ENCODE data around the gene PHETA1.
"Not testable (repeated sequence)": the region's sequence is repeated elsewhere in the genome, so short reads cannot be mapped to it uniquely, and the experiment has no call there.

The PHETA1 gene

DNA sequence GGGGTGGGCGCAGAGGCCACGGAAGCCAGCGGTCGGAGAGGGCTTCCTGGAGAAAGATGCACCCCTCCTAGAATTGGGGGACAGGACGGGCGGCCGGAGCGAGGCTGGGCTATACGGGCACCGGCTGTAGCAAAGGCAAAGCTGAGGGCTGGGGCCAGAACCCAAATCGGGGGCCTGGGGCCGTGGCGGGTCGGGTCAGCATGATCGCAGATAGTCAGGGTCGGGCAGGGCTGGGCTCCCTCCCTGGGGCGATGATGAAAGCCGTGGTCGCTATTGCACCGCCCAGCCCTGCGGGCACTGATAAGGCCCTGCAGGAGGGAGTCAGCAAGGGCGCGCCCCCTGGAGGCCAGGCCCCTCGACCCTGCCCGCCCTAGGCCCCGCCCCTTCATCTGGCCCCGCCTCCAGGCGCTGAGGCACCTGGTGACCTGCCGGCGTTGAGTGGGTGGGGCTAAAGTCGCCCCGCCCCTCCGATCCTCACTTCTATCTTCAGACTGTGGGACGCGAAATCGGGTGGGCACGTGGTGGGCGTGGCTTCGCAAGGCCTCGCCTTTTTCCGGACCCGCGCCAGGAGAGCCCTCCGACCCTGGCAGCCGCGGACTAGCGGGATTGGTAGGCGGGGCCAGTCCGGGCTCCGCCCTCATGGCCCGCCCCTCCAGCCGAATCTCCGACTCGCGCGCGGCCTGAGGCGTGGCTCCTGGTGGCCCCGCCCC lies 36.4 kb upstream of the PHETA1 start:
- peak; percentile 98 for DNase-seq

DNA sequence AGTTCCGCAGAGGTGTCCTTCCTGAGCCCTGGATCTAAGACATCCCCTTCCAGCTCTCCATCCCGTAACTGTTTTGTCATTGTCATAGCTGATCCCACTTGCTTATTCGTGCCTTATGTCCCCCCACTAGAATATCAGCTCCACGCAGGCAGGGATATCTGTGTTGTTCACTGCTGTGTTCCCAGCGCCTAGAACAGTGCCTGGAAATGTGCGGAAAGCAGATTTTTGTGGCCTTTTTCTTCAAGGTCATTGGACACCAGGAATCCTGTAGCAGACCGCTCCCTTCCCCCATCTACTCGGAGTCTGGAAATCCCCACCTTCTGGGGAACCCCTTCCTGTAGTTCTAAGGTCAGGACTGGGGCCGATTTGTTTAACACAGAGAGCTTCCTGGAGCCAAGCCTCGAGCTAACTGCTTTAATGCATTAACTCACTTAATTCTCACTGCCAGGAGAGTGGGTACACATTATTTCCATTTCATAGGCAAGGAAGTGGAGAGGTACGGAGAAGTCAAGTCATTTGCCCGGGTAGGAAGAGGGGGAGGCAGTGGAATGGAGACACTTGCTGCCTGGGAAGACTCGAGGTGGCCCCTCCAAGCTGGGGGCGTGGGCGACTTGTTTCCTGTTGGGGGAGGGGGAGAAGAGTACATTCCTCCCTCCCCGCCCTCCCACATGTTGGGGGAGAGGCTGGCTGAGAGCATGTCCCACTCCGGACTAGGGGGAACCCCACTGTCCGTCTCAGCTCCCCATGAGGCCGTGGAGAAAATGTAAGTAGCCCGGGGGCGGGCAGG lies 35.7 kb upstream of the PHETA1 start:
- no peak for DNase-seq

DNA sequence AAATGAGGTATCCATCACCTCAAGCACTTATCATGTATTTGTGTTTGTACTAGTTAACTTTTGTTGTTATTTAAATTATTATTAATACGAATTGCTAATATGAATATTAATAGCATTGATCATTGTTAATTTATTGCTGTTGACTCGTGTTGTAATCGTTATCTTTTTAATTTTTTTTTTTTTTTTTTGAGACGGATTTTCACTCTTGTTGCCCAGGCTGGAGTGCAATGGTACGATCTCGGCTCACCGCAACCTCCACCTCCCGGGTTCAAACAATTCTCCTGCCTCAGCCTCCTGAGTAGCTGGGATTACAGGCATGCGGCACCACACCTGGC lies 33.6 kb upstream of the PHETA1 start:
- DNase-seq = not testable (repeated sequence)

DNA sequence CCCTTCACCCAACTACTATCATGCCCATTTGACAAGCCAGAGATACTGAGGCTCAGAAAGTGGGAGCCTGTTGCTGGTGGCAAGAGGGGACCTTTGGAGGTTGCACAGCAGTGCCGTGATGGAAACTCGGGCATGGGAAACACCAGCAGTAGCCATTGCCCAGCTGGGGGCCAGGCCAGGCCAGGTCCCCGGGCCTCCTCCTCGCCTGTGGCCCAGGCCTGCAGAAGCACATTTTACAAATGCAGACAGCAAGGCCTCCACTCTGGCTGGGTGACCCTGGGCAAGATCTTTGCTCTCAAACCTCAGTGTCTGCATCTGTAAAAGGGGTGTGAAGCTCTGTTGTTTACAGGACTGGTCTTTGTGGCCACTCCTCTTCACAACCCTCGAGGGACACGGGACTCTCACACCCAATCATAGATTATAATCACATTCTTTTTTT lies 32.3 kb upstream of the PHETA1 start:
- no peak for DNase-seq

DNA sequence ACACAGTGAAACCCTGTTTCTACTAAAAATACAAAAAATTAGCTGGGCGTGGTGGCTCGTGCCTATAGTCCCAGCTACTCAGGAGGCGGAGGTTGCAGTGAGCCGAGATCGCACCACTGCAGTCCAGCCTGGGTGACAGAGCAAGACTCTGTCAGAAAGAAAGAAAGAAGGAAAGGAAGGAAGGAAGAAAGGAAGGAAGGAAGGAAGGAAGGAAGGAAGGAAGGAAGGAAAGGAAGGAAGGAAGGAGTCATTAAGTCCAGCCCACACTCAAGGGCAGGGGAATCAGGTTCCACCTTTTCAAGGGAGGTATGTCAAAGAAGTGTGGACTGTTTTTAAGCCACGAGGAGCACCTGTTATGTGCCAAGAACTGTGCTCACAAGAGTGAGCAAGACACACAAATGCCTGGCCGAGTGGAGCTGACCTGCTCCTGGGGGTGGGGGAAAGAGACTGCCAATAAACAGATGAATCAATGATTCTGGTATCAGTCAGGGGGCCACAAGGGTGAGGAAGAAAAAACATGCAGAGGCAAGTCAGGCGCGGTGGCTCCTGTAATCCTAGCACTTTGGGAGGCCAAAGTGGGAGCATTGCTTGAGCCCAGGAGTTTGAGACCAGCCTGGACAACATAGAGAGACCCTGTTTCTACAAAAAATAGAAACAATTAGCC lies 31.0 kb upstream of the PHETA1 start:
- DNase-seq = not testable (repeated sequence)

DNA sequence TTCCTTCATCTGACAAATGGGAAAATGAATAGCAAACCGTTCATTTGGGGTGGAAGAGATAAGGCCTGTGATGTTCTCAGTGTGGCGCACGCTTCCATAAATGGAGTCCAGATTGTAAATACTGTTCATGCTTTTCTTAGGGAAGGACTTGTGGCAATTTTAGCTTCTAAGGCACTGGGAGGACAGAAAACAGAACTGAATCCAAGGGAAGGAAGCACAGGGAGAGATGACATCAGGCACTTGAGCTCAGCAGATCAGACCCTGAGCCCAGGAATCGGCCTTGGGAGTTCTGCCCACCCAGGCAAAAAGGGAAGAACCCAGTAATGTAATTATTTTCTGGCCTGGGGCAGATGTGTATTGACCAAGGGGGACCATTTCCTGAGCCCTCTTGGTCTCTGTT lies 29.6 kb upstream of the PHETA1 start:
- DNase-seq = no peak

DNA sequence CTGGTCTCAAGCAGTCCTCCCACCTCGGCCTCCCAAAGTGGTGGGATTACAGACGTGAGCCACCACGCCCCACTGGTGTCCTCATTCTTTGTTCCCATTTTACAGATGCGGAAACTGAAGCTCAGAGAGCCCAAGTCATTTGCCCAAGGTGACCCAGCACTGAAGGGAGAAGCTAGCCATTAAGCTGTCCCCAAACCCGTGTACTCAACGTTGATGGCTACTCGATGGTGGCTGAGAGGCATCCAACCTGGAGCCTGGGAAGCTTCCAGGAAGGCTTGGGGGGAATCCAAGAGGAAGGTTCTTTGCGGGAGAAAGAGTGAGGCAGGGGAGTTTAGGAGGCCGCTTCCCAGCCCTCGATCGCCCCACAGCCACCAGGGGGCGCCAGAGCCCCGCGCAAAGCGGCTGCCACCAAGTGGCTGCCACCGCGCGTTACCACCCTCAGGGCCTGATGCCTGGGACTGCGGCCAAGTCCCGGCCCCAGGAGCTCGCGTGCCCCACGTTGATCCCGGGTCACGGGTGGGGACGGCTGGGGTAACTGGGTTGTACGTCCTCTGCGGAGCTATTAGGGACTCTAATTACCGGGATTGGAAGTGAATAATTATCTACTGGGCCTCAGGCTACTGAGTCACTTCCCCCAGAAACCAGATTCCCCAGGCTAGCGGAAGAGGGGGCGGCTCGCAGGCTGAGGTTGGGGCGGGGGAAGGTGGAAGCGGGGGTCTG lies 28.0 kb upstream of the PHETA1 start:
- DNase-seq = peak; percentile 77

DNA sequence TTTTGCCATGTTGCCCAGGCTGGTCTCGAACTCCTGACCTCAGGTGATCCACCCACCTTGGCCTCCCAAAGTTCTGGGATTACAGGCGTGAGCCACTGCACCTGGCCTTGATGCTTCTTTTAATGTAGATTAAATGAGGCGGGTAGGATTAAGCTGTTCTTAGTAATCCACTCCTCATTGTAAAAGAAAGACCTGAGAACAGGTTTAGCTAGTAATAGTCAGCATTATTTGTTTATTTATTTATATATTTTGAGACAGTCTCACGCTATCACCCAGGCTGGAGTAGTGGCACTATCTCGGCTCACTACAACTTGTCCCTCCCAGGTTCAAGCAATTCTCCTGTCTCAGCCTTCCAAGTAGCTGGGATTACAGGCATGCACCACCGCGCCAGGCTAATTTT lies 27.4 kb upstream of the PHETA1 start:
- DNase-seq = not testable (repeated sequence)

DNA sequence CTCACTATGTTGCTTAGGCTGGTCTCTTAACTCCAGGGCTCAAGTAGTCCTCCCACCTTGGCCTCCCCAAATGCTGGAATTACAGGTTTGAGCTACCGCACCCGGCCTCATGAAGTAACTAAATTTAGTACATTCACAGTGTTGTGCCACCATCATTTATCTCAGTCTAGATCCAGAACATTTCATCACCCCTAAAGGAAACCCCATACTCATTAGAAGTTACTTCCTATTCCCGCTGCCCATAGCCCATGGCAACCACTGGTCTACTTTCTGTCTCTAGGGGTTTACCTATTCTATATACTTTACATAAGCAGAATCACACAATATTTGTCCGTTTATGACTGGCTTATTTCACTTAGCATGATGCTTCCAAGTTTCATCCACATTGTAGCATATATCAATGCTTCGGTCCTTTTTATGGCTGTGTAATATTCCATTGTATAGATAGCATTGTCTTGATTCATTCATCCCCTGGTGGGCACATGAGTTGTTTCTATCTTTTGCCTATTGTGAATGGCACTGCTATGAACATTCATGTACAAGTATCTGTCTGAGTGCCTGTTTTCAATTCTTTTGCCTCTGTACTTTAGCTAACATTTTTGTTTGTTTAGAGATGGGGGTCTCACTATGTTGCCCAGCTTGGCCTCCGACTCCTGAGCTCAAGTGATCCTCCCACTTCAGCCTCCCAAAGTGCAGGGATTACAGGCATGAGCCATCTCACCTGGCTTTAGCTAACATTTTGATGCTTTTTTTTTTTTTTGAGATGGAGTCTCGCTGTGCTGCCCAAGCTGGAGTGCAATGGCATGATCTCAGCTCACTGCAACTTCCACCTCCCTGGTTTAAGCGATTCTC lies 26.7 kb upstream of the PHETA1 start:
- DNase-seq = no peak

DNA sequence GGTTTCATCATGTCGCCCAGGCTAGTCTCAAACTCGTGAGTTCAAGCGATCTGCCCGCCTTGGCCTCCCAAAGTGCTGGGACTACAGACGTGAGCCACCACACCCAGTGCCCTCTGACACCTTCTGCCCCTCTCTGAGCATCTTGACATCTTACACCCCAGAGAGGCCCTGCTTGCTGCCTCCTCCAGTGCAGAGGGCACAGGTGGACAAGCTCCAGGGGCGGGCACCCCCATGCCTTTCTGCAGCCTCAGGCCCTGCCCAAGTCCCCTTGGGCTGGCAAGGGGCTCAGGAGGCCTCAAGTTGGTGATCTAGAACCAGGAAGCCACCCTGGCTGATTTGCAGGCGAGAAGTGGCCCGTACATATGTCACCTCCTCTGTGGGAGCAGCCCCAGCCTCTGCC lies 25.6 kb upstream of the PHETA1 start:
- DNase-seq = no peak

DNA sequence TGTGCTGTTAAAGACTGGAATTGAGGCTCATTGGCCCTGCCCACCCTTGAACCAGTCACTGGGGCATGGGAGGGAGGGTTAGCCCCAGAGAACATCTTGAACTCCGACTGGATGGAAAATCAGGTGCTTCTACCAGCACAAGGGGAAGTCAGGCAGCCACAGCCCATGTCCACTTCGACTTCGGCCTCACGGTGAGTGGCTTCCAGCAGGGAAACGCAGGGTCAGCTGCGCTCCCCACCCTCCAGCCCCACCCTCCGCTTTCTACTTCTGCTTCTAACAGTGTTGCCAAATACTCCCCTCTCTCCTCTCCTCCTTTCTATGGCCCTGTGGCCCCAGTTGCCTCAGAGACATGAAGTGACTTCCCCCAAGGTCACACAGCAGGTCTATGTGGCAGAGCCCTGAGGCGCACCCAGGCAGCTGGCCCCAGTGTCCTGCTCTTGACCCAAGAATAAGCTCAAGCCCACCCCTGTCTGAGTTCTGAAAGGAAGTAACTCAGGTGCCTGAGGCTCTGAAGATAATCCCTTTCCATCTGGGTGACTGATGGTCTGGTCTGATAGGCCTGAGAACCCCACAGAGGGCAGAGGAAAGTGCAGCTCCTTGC lies 24.9 kb upstream of the PHETA1 start:
- DNase-seq = no peak

DNA sequence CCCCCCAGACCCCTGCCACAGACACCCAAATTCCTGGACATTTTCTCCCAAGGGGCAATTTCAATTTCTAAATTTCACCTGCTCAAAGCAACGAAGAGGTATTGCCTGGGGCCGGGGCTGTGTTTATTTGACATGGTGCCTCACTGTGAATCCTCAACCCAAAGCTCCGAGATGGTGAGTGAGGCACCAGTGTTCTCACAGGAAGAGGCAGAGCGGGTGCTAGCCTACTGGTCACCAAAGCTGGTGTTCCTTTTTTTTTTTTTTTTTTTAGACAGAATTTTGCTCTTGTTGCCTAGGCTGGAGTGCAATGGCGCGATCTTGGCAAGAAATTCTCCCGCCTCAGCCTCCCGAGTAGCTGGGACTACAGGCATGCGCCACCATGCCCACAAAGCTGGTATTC lies 22.0 kb upstream of the PHETA1 start:
- DNase-seq = no peak

DNA sequence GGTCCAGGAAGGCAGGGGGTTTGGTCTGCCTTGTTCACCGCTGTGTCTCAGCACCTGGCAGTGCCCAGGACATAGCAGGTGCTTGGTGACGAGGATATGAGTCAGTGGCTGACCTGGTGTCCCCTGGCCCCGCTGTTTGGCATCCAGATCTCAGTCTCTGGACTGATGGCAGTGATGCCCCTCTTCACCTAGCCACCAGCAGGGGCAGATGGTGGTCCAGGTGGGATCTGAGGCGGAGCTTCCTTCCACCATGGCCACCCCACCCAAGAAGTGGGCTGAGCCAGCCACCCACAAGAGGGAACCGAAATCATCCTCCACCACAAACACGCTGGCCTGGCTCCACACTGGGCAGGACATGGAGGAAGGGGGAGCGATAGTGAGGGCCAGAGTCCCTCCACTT lies 20.7 kb upstream of the PHETA1 start:
- no peak for DNase-seq

DNA sequence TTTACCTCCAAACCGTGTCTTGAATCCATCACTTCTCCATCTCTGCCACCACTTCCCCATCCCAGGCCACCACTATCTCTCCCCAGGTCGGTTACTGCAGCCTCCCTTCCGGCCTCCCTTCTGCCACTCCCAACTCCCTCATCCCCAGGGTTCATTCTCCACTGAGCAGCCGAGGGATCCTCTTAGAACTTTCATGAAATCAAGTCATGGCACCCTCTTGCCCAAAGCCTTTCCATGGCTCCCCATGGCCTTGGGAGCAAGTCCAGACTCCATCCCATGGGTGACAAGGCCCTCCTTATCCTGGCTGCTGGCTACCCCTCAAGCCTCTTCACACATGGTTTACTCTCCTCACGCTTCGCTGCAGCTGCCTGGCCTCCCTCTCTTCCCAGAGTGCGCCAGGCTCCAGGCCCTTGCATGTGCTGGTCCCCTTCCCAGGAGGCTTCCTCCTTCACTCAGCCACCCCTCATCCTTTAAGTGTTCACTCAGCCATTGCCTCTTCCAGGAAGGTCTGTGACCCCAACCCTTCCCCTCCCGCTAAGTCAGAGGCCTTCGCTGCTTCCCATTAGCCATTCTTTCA lies 18.9 kb upstream of the PHETA1 start:
- DNase-seq = no peak

DNA sequence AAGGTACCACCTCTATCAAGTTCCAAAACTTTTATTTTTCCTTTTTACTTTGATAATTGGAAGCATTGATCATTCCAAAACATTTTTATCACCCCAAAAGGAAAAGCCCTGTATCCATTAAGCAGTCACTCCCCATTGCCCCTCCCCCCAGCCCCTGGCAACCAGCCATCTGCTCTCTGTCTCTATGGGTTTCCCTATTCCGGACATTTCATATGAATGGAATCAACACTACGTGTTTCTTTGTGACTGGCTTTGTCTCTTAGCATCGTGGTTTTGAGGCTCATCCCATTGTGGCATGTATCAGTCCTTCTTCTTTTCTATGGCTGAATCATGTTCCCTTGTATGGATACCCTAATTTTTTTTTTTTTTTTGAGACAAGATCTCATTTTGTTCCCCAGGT lies 18.0 kb upstream of the PHETA1 start:
- no peak for DNase-seq

DNA sequence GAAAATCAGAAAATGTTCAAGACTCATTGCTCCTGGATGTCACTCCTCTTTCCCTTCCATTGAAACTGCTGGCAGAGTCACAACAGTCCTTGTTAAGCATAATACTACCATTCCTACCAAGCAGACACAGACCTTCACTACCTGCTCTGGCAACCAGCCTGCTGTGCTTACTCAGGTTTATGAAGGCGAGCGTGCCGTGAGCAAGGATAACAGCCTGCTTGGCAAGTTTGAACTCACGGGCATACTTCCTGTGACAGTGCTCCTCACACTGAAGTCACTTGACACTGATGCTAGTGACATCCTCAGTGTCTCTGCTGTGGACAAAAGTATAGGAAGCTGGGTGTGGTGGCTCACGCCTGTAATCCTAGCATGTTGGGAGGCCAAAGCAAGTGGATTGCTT lies 15.7 kb upstream of the PHETA1 start:
- DNase-seq = no peak

DNA sequence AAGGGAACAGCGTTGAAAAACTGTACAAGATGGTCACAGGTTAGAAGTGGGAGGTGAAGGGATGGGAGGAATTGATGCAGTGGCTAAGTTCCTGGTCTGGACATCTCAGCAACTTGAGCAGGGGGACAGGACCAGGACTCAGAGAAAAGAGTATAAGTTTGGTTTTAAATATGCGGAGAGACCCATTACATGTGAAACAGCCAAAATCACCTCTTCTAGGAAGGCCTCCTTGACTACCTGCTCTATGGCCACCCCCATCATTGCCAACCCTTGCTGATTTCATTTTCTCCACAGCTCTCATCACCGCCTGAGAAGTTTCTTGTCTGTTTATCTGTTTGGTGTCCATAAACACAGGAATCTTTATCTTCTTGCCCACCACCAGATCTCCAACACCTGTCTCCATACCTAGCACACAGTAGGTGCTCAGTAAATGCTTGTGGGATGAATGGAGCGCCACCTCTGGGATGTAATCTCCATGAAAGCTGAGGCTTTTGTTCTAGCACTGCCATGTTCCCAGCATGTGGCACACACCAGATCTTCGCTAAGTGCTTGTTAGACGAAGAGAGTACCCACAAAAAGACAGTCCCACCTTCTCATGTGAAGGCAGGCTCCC lies 11.2 kb upstream of the PHETA1 start:
- no peak for DNase-seq

DNA sequence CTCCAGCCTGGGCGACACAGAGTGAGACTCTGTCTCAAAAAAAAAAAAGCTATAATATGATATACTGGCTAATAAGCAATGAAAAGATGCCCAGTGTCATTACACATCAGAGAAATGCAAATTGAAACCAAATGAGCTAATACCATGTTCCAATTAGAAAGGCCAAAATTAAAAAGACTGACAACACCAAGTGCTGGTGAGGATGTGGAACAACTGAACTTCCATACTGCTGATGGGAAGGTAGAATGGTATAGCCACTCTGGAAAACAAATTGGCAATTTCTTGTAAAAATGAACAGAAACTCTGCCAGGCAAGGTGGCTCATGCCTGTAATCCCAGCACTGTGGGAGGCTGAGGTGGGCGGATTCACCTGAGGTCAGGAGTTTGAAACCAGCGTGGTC lies 8.5 kb upstream of the PHETA1 start:
- DNase-seq = no peak

DNA sequence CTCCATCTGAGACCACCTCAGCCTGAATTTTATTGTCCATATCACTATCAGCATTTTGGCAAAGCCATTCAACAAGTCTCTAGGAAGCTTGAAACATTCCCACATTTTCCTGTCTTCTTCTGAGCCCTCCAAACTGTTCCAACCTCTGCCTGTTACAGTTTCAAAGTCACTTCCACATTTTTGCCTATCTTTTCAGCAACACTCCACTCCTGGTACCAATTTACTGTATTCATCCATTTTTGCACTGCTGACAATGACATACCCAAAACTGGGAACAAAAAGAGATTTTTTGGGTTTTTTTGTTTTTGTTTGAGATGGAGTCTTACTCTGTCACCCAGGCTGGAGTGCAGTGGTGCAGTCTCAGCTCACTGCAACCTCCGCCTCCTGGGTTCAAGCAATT lies 4.3 kb upstream of the PHETA1 start:
- DNase-seq = not testable (repeated sequence)

DNA sequence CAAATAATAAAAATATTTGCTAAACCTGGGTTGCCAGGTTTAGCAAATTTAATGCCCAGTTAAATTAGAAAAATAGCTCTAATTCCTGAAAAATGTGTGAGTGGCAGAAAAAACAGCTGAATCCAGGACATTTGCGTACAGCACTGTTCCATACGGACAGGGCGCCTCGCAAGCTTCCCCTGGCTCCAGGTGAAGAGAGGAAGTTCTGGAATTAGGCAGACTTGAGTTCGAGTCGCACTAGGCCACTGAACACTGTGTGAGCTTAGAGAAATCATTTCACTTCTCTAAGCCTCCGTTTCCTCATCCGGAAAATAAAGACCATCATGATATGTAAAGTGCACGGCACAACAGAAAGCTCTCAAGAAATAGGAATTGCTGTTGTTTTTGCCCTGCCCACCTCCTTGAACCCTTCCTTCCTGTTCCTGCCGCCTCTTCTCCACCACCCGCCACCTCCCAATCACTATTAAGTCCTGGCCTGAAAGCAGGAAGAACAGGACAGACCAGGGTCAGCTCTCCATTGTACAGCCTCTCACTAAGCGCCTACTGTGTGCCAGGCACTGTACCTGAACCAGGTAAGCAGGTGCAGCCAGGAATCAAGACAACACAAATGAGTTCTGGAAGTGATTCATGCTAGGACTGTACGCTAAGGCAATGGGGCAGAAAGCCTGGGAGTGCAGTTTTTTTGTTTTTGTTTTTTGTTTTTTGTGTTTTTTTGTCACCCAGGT lies 763 bp upstream of the PHETA1 start:
- no peak for DNase-seq
